Stomach (tissue), 9 donors: ENCODE data around the gene COX4I2. TPM values are rescaled to one million over a fixed set of nuclear protein-coding genes. Genes with fewer than 3 reads are reported as not detected.
A peak's percentile ranks its signal among the peaks of the same experiment; 100 is the strongest.

Source experiments
- DNase-seq, 2 donors: peaks; one replicate each; pipeline versions ENCODE4 v3.0.0 to v3.0.0-alpha.2; 2013 to 2019
- H3K27ac ChIP-seq, 5 donors: fragments of 200-600 bp in 4 of 5; sonication (generic) in 4 of 5; one replicate each; pipeline ENCODE4 v1.5.1; 2013 to 2019; ENCODE audit warnings: mild to moderate bottlenecking in 1 of 5, moderate library complexity in 1 of 5
- H3K27me3 ChIP-seq, 3 donors: fragments of 200-600 bp; sonication (generic); one replicate each; pipeline ENCODE4 v1.5.1; 2017 to 2019; ENCODE audit warnings: mixed run types in 1 of 3
- H3K36me3 ChIP-seq, 4 donors: fragments of 200-600 bp; sonication (generic); 1 replicate in 3 of 4; 2 replicates in 1 of 4; pipeline ENCODE4 v1.5.1; 2016 to 2019
- H3K4me1 ChIP-seq, 4 donors: fragments of 200-600 bp; sonication (generic); one replicate each; pipeline ENCODE4 v1.5.1; 2016 to 2019
- H3K4me3 ChIP-seq, 4 donors: fragments of 200-600 bp; sonication (generic) in 3 of 4; one replicate each; pipeline ENCODE4 v1.5.1; 2016 to 2019; ENCODE audit warnings: mild to moderate bottlenecking in 1 of 4
- H3K9me3 ChIP-seq, 4 donors: fragments of 200-600 bp; sonication (generic); one replicate each; pipeline ENCODE4 v1.5.1; 2016 to 2019
- CTCF ChIP-seq, 7 experiments: fragments of 450-650 bp in 4 of 7; fragments of 200-600 bp in 3 of 7; sonication (generic) in 3 of 7; IDR thresholded peaks; one replicate each; pipeline ENCODE4 v1.5.1; 2016 to 2019; ENCODE audit warnings: antibody characterized with exemption in 7 of 7, control low read depth in 2 of 7, mild to moderate bottlenecking in 1 of 7
- EP300 ChIP-seq: sonication (generic); formaldehyde crosslinking; IDR thresholded peaks from one replicate; pipeline ENCODE4 v1.6.1; 2017; ENCODE audit warnings: antibody characterized with exemption
- POLR2A ChIP-seq, 4 donors: fragments of 450-650 bp; IDR thresholded peaks; one replicate each; pipeline ENCODE4 v1.6.1; 2016; ENCODE audit warnings: antibody characterized with exemption in 4 of 4, control low read depth in 2 of 4, mild to moderate bottlenecking in 1 of 4, moderate library complexity in 1 of 4
- POLR2AphosphoS5 ChIP-seq, 3 donors: sonication (generic); formaldehyde crosslinking; IDR thresholded peaks; one replicate each; pipeline ENCODE4 v1.6.1; 2016; ENCODE audit warnings: antibody characterized with exemption in 3 of 3
- WGBS, 5 donors: extraction: QIAGEN DNeasy Blood & Tissue Kit in 3 of 5; methylation state at CpG; one replicate each; pipeline versions ENCODE4 v1.1.5 to v1.1.7; 2013 to 2018; 5-methylcytosine and 5-hydroxymethylcytosine counted together
- intact Hi-C: fragments of 100-400 bp; cut with DNase I; formaldehyde crosslinking; loops from one replicate; pipeline ENCODE4 v1.15.1; 2023; ENCODE audit warnings: low total_unique reads
- polyA plus RNA-seq, 3 donors: library from polyadenylated mRNA; stranded (reverse); fragments of 200-250 nt; gene quantifications; one replicate each; pipeline ENCODE4 v1.2.3, GENCODE V29; 2013
- total RNA-seq, 5 donors: library from RNA; depleted of rRNA; stranded (reverse); fragments of >200 nt; gene quantifications; one replicate each; pipeline versions ENCODE4 v1.1.0 to v1.2.3, GENCODE V29; 2014 to 2016
- donor health status: healthy with polysubstance abuse.
- donor health status: Bipolar disorder and iron deficiency.
- donor health status: healthy.

COX4I2 gene
- total and polyA plus RNA-seq, 8 donors = 1.8 to 6.7 (median 4.2) TPM; not detected in 3

- peaks cover 61 to 98% (median 75%) of the 10 kb centered on the region in 4 donors for H3K4me1 ChIP-seq
- peak overlapping the region in 4 of 5 donors; percentile 23 to 88 (median 52) for H3K27ac ChIP-seq
Observed at GRCh38 chr20:31681128-31681727, 43.5 kb downstream of the COX4I2 start.

DNA sequence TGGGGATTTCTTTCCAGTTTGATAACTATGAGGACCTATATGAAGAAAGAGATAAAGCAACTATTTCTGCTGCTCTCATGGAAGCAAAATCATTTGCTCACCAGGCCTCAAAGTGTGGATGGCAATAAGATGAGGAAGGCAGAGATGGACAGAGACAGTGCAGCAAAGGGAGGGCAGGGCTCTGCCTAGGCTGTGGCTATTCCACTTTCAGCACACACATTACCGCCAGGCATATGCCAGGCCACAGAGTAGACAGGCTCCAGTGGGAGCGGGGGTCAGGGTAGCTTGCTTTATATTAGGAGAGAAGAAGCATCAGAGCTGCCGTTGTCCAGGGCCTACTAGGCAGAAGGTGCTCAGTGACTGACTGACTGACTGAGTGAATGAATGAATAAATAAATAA is 44.1 kb downstream of the COX4I2 start:
- Histone ChIP-seq H3K4me3 (no peak overlapping the region), H3K27me3 (no peaks in the 10 kb centered on the region), H3K27ac (peak overlapping the region in 2 of 5 donors; percentile 81 to 88), H3K4me1 (peaks cover 56 to 96% (median 72%) of the 10 kb centered on the region in 4 donors), H3K36me3 (peaks cover 4 to 60% (median 45%) of the 10 kb centered on the region in 4 donors), H3K9me3 (no peaks in the 10 kb centered on the region)
- 88 to 100% (median 93%) methylated on average over 3 of the region's 3 CpGs for WGBS, 5 donors
- intact Hi-C loops = no loop called here
- TF ChIP-seq CTCF (IDR thresholded peaks at IDR 0.05) = no peak
- TF ChIP-seq EP300 = no peak
- no peak for TF ChIP-seq POLR2A (IDR thresholded peaks at IDR 0.05)
- TF ChIP-seq POLR2AphosphoS5 (IDR thresholded peaks at IDR 0.05) = no peak
- DNase-seq = no peak

More at GRCh38 chr20:31681128-31681727, 43.5 kb downstream of the COX4I2 start:
- intact Hi-C loops = no loop called here
- no peak for DNase-seq
- Histone ChIP-seq H3K36me3 (peaks cover 4 to 55% (median 42%) of the 10 kb centered on the region in 4 donors), H3K4me3 (no peak overlapping the region), H3K9me3 (no peaks in the 10 kb centered on the region), H3K27me3 (no peaks in the 10 kb centered on the region)
- no peak for TF ChIP-seq EP300
- no peak for TF ChIP-seq POLR2AphosphoS5 (IDR thresholded peaks at IDR 0.05)
- no peak for TF ChIP-seq CTCF (IDR thresholded peaks at IDR 0.05)
- no peak for TF ChIP-seq POLR2A (IDR thresholded peaks at IDR 0.05)
- WGBS, 5 donors = 86 to 93% (median 89%) methylated on average over 7 of the region's 7 CpGs

- H3K4me1 ChIP-seq = peaks cover 52 to 95% (median 71%) of the 10 kb centered on the region in 4 donors
- peak overlapping the region in 2 of 5 donors; percentile 81 to 88 for H3K27ac ChIP-seq
Observed at GRCh38 chr20:31682352-31682751, 44.6 kb downstream of the COX4I2 start.

GRCh38 chr20:31682927-31683326 is 45.2 kb downstream of the COX4I2 start:
- H3K27me3 ChIP-seq = no peaks in the 10 kb centered on the region
- intact Hi-C loops = no loop called here
- H3K36me3 ChIP-seq = peaks cover 4 to 67% (median 47%) of the 10 kb centered on the region in 4 donors
- H3K4me1 ChIP-seq = peaks cover 46 to 93% (median 71%) of the 10 kb centered on the region in 4 donors
- DNase-seq = no peak
- no peaks in the 10 kb centered on the region for H3K9me3 ChIP-seq
- 82 to 92% (median 85%) methylated on average over 2 of the region's 2 CpGs for WGBS, 5 donors
- TF ChIP-seq EP300 (no peak), POLR2AphosphoS5 (IDR thresholded peaks at IDR 0.05) (no peak), POLR2A (IDR thresholded peaks at IDR 0.05) (no peak), CTCF (IDR thresholded peaks at IDR 0.05) (no peak)
- H3K27ac ChIP-seq = peak overlapping the region in 3 of 5 donors; percentile 9 to 35 (median 25)
- no peak overlapping the region for H3K4me3 ChIP-seq

More at GRCh38 chr20:31682352-31682751, 44.6 kb downstream of the COX4I2 start:
- 91 to 96% (median 93%) methylated on average over 3 of the region's 3 CpGs for WGBS, 5 donors
- Histone ChIP-seq H3K27me3 (no peaks in the 10 kb centered on the region), H3K9me3 (no peaks in the 10 kb centered on the region), H3K36me3 (peaks cover 4 to 66% (median 50%) of the 10 kb centered on the region in 4 donors), H3K4me3 (no peak overlapping the region)
- no peak for TF ChIP-seq CTCF (IDR thresholded peaks at IDR 0.05)
- TF ChIP-seq POLR2A (IDR thresholded peaks at IDR 0.05) = no peak
- no peak for TF ChIP-seq POLR2AphosphoS5 (IDR thresholded peaks at IDR 0.05)
- intact Hi-C loops = no loop called here
- DNase-seq = no peak
